ENCODE measurements around the gene APH1B.

APH1B gene

GRCh38 chr15:63344731-63345390 lies 67.5 kb downstream of the APH1B start:
- TF ChIP-seq CREB5 (CRISPR knock-in tag; IDR thresholded peaks at IDR 0.05; ENCODE audit: low read depth) (no peak), ARNTL (CRISPR knock-in tag; IDR thresholded peaks at IDR 0.05; ENCODE audit: borderline replicate concordance, low read depth) (no peak), BACH2 (CRISPR knock-in tag; IDR thresholded peaks at IDR 0.05; ENCODE audit: borderline replicate concordance) (no peak), ZNF70 (CRISPR knock-in tag; IDR thresholded peaks at IDR 0.05) (no peak)
- ATAC-seq: peak; percentile 29; the same call in 2 of the 3 replicates

- TF ChIP-seq TOX (CRISPR knock-in tag; IDR thresholded peaks at IDR 0.05; ENCODE audit: borderline replicate concordance): no peak
- TF ChIP-seq CREB5 (CRISPR knock-in tag; IDR thresholded peaks at IDR 0.05; ENCODE audit: low read depth): no peak
- no peak for TF ChIP-seq TSHZ2 (CRISPR knock-in tag; IDR thresholded peaks at IDR 0.05)
- TF ChIP-seq PATZ1 (CRISPR knock-in tag; IDR thresholded peaks at IDR 0.05; ENCODE audit: borderline replicate concordance): no peak
- no peak for TF ChIP-seq ZNF70 (CRISPR knock-in tag; IDR thresholded peaks at IDR 0.05)
- no peak for TF ChIP-seq TCF4 (CRISPR knock-in tag; IDR thresholded peaks at IDR 0.05; ENCODE audit: borderline replicate concordance)
- TF ChIP-seq ZNF8 (CRISPR knock-in tag; IDR thresholded peaks at IDR 0.05): no peak
- no peak for TF ChIP-seq ARNTL (CRISPR knock-in tag; IDR thresholded peaks at IDR 0.05; ENCODE audit: borderline replicate concordance, low read depth)
- no peak for TF ChIP-seq ESRRG (CRISPR knock-in tag; IDR thresholded peaks at IDR 0.05)
- TF ChIP-seq OSR1 (CRISPR knock-in tag; IDR thresholded peaks at IDR 0.05): no peak
- no peak for TF ChIP-seq SNAI2 (CRISPR knock-in tag; IDR thresholded peaks at IDR 0.05)
- TF ChIP-seq, protein P1, sequence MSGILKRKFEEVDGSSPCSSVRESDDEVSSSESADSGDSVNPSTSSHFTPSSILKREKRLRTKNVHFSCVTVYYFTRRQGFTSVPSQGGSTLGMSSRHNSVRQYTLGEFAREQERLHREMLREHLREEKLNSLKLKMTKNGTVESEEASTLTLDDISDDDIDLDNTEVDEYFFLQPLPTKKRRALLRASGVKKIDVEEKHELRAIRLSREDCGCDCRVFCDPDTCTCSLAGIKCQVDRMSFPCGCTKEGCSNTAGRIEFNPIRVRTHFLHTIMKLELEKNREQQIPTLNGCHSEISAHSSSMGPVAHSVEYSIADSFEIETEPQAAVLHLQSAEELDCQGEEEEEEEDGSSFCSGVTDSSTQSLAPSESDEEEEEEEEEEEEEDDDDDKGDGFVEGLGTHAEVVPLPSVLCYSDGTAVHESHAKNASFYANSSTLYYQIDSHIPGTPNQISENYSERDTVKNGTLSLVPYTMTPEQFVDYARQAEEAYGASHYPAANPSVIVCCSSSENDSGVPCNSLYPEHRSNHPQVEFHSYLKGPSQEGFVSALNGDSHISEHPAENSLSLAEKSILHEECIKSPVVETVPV (CRISPR knock-in tag; IDR thresholded peaks at IDR 0.05): no peak
- no peak for TF ChIP-seq ZNF565 (CRISPR knock-in tag; conservative IDR thresholded peaks at IDR 0.05; ENCODE audit: low read depth)
- no peak for TF ChIP-seq RARB (CRISPR knock-in tag; IDR thresholded peaks at IDR 0.05)
- no peak for TF ChIP-seq ZFP30 (CRISPR knock-in tag; IDR thresholded peaks at IDR 0.05)
- TF ChIP-seq GLIS3 (CRISPR knock-in tag; IDR thresholded peaks at IDR 0.05): no peak
- ATAC-seq: no peak
Observed at GRCh38 chr15:63345391-63345752, 68.0 kb downstream of the APH1B start.

- TF ChIP-seq TCF4 (CRISPR knock-in tag; IDR thresholded peaks at IDR 0.05; ENCODE audit: borderline replicate concordance): peak; percentile 44; the same call in 1 of the 2 replicates
- no peak for TF ChIP-seq POU6F1 (CRISPR knock-in tag; IDR thresholded peaks at IDR 0.05; ENCODE audit: borderline replicate concordance, low read depth)
- TF ChIP-seq ISL1 (CRISPR knock-in tag; IDR thresholded peaks at IDR 0.05): 0 out of 2 replicates have a peak, but pooled peaks have one; percentile 21
- ATAC-seq: no peak
Observed at GRCh38 chr15:63347074-63347857, 69.9 kb downstream of the APH1B start.
